Endothelial cell of hepatic sinusoid (primary cell): ENCODE results near the gene SERPINB6.

Source experiments
- in situ Hi-C: cut with HindIII; loops from 2 replicates; pipeline ENCODE4 v1.10.0; 2017; ENCODE audit warnings: low sequenced_read_pairs

Gene SERPINB6

DNA sequence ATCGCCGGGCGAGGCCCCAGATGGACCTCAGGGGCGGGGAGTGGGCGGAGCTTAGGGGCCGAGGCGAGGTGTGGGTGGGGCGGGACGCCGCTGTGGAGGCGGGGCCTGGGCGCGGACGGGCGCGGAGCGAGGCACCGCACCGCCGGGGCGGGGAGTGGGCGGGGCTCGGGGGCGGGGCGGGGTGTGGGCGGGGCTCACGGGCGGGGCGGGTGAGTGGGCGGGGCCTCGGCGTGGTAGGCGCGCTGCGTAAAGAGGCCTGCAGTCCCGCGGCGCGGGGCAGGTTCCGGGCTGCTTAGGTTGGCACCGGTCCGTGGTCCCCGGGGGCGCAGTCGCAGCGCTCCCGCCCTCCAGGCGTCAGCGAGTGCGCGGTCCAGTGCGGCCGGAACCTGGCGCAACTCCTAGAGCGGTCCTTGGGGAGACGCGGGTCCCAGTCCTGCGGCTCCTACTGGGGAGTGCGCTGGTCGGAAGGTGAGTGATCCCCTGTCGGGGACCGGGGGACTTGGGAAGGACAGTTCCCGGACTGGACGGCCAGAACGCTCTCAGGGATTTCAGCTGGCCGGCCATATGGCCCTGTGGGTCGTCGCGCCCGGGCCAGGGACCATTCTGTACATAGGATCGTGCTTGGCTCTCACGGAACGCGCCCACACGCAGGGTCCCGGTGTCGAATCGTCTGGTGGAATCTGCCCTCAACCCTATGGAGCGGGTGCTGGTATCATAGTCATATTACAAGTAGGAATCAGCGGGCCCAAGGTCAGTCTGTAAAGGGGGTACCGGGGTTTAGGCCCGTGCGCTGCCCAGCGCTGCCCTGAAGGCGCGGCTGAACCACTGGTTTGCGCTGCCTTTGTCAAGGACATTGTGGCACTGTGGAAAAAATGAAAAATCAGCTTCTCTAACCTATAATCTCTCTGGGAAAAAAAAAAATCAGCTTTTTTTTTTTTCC lies 28.5 kb upstream of the SERPINB6 start, which contains the start of gene NQO2:
Gene NQO2, plus strand, starts transcription at position 277 of the 940 bp plus-strand sequence. CDS start 6,659 bp downstream, outside the sequence.
- in situ Hi-C loops = loop anchor here (5.0 kb wide), 1 partner anchor 67 kb away; the partner anchor contains the start of gene RIPK1

DNA sequence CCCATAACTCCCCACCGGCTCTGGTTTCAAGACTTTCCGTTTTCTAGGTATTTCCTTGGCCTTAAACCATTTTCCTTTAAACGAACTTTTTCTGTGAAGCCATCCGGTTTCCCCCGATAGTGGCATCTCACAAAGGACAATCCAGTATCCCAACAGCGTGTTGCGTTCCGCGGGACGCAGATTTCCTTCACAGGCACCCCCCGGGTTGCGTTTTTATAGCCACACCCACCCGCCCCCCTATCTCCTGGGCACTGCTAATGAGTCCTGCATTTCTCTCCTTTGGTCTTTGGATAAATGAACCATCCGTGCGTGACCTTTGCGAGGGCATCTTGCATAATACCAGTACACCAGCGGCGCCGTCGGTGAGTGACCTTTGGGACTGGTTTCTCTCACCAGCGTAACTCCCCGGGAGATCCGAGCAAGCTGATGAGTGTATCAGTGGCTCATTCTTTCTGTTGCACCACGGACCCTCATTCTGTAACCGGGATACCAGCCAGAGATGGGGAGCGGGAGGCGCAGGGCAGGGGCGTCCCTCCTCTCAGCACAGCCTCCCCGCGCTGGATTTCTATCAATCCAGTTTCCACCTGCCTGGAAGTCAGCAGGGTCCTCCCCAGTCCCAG lies 27.7 kb upstream of the SERPINB6 start:
- in situ Hi-C loops = loop anchor here (5.0 kb wide), 1 partner anchor 68 kb away; the partner anchor contains the start of gene RIPK1

DNA sequence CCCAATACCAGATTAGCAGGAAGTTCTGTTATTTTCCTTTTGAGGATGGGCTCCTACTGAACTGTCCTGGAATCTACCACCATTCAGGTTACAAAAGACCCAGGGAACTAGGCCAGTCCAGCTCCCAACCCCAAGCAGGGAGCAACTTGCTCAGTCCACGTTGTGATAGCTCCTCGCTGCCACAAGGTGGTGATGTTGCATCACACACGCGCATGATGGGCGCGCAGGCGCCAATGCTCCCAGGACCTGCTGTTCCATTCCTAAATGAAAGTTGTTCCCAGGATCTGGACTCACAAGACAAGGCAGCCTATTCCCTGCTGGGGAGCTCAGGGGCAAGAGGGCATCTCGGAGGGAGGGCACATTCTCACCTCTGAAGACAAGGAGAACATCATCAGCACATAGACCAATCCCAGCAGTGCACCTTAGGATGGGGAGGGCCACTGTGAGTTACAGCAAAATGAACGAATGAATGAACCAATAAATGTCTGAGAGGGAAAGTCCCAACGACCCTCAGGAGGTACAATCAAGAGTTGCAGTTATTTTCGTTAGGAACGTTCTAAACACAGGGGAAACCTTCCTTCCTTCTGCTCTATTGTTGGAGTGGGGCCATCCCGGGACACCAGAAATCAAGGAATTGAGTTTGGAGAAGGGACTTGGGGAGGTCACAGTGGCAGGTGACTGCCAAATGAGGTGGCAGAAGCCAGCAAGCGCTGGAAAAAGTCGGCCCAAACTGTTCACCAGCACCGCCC lies 27.1 kb upstream of the SERPINB6 start:
- in situ Hi-C loops = loop anchor here (5.0 kb wide), 1 partner anchor 69 kb away; the partner anchor contains the start of gene RIPK1

DNA sequence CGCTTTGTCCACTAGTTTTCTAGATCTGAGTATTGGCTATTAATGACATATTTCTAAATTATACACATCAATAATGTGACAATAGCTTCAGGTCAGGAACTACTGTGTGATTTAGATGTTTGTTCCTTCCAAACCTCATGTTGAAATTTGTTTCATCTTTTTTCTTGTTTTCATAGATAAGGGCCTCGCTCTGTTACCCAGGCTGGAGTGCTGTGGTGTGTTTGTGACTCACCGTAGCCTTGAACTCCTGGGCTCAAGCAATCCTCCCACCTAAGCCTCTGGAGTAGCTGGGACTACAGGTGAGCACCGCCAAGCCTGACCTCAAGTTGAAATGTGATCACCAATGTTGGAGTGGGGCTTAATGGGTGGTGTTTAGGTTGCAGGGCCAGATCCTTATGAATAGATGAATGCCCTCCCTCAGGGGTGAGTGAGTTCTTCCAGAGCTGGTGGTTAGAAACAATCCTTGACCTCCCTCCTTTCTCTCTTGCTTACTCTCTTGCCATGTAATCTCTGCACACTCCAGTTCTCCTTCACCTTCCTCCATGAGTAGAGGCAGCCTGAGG lies 22.5 kb upstream of the SERPINB6 start:
- in situ Hi-C loops = no loop called here

DNA sequence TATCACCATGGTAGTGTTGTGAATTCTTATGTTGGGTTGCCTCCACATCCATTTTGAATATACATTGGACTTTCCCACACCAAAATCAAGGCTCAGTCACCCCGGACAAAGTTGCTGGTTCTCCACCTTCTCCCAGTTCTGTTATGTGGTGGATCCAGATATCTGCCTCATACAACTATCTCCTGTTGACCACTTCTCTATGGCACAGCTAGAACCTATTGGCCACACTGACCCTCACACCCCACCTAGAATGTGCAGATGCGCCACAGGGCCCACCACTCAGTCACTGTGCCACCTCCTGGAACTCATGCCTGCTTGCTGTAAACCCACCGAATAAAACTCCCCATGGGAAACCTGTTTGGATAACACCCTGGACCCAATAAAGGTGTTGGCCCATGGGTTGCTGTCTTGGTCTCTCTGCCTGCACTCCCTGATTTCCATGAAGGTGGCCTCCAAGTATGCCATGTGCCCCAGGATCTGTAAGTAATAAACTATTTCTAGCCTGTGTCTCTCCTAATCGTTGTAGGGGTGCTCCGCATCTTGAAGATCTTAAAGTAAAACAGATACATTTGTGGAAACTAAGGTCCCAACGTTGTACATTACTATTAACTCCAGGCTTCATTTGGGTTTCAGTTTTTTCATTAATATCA lies 21.1 kb upstream of the SERPINB6 start:
- in situ Hi-C loops = no loop called here

GRCh38 chr6:2990932-2991506 lies 19.7 kb upstream of the SERPINB6 start:
- in situ Hi-C loops = no loop called here

GRCh38 chr6:2990248-2990931 lies 19.0 kb upstream of the SERPINB6 start:
- in situ Hi-C loops = no loop called here

GRCh38 chr6:2989332-2990247 lies 18.2 kb upstream of the SERPINB6 start:
- in situ Hi-C loops = loop anchor here (5.0 kb wide), 1 partner anchor 37 kb away; no protein-coding TSS in a partner anchor

- in situ Hi-C loops = loop anchor here (5.0 kb wide), 1 partner anchor 36 kb away; no protein-coding TSS in a partner anchor
Observed at GRCh38 chr6:2988426-2989331, 17.3 kb upstream of the SERPINB6 start.

GRCh38 chr6:2988094-2988425 lies 16.7 kb upstream of the SERPINB6 start:
- in situ Hi-C loops = loop anchor here (5.0 kb wide), 1 partner anchor 36 kb away; no protein-coding TSS in a partner anchor

DNA sequence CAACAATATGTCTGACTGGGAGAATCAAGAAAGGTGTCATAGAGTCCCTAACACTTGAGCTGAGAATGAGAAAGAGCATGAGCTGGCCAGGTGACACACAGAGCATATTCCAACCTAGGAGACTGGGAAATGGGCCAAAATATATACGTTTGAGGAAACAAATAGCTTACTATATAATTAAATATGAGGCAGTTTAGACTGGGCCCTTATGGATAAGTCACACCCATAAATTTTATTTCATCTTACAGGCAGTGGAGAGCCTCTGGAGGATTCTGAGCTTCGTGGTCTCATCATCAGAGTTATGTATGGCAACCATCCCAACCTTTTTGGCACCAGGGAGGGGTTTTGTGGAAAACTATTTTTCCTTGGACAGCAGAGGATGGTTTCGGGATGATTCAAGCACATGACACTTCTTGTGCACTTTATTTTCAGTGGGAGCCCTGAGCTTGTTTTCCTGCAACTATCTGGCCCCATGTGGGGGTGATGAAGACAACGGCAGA lies 15.4 kb upstream of the SERPINB6 start:
- in situ Hi-C loops = loop anchor here (5.0 kb wide), 1 partner anchor 34 kb away; no protein-coding TSS in a partner anchor

- in situ Hi-C loops = loop anchor here (5.0 kb wide), 1 partner anchor 33 kb away; no protein-coding TSS in a partner anchor
Observed at GRCh38 chr6:2984738-2985406, 13.5 kb upstream of the SERPINB6 start.

DNA sequence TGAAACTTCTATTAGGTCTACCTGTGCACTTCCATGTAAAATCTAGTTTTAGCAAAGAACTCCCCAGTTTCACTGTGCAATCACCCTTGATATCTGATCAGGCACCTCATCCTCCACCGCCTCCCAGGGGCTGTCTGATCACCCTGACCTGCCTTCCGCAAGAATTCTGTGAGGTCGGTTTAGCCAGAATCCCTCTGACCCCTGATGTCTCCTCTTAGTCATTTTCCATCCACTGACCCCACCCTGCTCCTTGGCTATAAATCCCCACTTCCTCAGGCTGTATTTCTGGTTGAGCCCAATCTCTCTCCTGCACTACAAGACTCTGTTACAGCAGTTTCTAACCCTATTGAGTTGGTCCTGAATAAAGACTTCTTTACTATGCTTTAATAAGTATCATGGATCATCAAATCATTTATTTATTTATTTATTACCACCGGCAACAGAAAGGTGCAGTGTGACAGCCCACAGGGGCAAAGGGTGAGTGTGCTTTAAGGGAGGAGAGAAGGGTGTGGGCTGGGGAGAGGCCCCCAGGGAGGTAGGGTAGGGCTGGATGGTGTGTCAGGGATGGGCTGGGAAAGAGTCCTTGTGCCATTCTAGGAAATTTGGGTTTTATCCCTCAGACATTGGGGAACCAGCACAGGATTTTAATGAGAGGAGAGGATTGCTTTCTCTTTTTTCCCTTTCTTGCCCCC lies 11.2 kb upstream of the SERPINB6 start:
- in situ Hi-C loops = no loop called here

GRCh38 chr6:2980465-2980855 lies 9.1 kb upstream of the SERPINB6 start:
- in situ Hi-C loops = no loop called here

DNA sequence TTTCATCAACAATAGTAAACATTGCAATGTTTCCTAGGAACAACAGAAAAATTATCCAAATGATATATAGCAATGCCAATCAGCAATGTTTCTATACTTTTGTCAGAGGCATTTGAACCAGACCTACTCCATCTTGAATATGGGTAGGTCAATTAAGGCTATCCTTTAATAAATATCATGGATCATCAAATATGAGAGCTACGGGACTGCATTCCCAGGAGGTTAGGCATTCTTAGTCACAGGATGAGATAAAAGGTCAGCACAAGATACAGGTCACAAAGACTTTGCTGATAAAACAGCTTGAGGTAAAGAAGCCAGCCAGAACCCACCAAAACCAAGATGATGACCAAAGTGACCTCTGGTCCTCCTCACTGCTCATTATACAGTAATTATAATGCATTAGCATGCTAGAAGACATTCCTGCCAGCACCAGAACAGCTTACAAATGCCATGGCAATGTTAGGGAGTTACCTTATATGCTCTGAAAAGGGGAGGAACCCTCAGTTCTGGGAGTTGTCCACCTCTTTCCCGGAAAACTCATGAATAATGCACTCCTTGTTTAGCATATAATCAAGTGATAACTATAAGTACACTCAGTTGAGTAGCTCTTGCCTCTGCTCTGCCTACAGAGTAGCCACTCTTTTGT lies 8.6 kb upstream of the SERPINB6 start:
- in situ Hi-C loops = loop anchor here (5.0 kb wide), 1 partner anchor 48 kb away; no protein-coding TSS in a partner anchor
